NCI-H446 treated with DMSO at 0.1 percent for 48 hours (cell line): ENCODE results near the gene GRAMD2A.
"Not testable (repeated sequence)": the region's sequence is repeated elsewhere in the genome, so short reads cannot be mapped to it uniquely, and the experiment has no call there.

Experiments
- DNase-seq: peaks from one replicate; lab custom pipeline; 2025; lab: John Stamatoyannopoulos, UW

GRAMD2A gene

DNA sequence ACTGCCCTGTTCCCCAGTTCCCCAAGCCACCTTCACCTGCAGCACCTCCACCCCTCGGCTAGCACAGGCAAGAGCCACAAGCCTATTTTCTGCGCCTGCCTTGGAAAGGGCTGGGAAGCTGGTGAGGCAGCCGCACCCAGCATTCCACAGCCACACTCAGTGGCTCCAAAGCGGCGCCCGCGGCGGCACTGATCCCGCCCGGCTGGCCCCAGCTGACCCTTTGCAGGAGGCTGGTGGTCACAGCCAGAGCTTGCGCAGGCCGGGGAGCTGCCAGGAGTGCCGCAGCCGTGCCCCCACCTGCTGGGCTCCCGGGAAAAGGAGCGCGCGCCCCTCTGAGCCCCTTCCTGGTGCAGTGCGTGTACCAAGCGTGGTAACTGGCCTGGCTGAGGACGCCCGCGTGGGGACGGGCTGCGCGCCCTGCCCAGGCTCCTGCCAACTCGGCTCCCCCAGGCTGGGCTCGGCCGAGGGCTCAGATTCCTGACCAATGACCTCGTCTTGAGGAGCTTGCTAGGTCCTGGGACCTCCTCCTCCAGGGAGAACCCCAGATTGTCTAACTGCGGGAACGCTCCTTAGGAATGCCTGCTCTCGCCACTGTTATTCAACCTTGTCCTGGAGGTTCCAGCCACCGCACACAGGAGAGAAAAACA lies 13.3 kb downstream of the GRAMD2A start:
- no peak for DNase-seq

GRCh38 chr15:72183781-72184164 lies 13.8 kb downstream of the GRAMD2A start:
- DNase-seq = no peak

DNA sequence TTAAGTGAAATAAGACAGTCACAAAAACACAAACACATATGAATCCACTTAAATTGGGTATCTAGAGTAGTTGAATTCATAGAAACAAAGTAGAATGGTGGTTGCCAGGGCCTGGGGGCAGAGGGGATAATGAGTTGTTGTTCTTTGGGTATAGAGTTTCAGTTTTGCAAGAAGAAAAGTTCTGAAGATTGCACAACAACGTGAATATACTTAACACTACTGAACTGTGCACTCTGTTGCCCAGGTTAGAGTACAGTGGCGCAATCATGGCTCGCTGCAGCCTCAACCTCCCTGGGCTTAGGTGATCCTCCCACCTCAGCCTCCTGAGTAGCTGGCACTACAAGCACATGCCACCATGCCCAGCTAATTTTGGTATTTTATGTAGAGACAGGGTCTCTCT lies 14.9 kb downstream of the GRAMD2A start:
- no peak for DNase-seq

DNA sequence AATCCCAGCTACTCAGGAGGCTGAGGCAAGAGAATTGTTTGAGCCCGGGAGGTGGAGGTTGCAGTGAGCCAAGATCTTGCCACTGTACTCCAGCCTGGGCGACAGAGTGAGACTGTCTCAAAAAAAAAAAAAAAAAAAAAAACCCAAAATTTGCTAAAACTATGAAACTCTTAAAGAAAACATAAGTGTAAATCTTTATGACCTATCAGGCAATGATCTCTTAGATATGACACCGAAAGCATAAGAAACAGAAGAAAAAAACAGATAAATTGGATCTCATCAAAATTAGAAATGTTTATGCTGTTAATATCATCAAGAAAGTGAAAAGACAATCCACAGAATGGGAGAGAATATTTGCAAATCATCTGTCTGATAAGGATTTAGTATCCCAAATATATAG lies 15.3 kb downstream of the GRAMD2A start:
- no peak for DNase-seq

- no peak for DNase-seq
Measured at GRCh38 chr15:72180761-72181324, 16.7 kb downstream of the GRAMD2A start.

- DNase-seq = no peak
Measured at GRCh38 chr15:72179950-72180581, 17.5 kb downstream of the GRAMD2A start.

GRCh38 chr15:72178976-72179585 lies 18.5 kb downstream of the GRAMD2A start:
- no peak for DNase-seq

DNA sequence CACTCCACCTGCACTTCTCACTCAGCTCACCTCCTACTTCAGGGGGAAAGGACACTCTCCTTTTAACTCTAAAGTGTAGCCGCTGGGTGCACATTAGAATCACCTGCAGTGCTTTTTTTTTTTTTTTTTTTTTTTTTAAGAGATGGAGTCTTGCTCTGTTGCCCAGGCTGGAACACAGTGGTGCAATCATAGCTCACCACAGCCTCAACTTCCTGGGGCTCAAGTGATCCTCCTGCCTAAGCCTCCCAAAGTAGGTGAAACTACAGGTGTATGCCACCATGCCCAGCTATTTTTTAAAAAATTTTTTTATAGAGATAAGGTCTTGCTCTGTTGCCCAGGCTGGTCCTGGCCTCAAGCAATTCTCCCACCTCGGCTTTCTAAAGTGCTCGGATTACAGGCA lies 20.8 kb downstream of the GRAMD2A start:
- DNase-seq = no peak

GRCh38 chr15:72176159-72176558 lies 21.4 kb downstream of the GRAMD2A start:
- no peak for DNase-seq

GRCh38 chr15:72175186-72176044 lies 22.2 kb downstream of the GRAMD2A start:
- DNase-seq = no peak

DNA sequence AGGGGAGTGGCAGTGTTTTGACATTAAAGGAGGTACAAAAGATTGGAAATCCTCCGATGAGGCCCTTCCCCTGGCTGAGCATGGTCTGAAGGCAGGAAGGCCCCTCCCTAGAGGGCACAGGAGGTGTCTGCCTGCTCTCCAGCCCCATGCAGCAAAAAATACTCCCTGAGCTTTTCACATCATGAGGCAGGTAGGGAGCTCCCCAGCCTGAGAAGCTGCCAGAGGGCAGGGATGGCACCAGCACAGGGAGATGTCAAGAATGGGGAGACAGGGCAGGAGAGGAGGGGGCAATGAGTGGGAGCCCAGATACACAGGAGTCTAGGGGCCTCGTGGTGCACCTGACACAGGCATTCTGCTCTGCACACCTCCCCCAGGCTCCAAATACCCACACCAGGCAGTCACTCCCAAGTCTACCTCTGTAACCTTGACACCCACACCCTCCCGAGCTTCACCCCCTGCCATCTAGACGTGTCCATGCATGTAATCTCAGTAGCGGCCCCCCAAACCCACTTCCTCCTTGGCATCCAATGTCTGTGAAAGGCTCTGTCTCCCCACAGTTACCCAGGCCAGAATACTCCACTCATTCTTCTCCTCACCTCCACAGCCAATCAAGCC lies 22.9 kb downstream of the GRAMD2A start:
- no peak for DNase-seq

- DNase-seq = no peak
Measured at GRCh38 chr15:72173864-72174550, 23.6 kb downstream of the GRAMD2A start.

GRCh38 chr15:72173401-72173800 lies 24.2 kb downstream of the GRAMD2A start:
- DNase-seq = no peak

DNA sequence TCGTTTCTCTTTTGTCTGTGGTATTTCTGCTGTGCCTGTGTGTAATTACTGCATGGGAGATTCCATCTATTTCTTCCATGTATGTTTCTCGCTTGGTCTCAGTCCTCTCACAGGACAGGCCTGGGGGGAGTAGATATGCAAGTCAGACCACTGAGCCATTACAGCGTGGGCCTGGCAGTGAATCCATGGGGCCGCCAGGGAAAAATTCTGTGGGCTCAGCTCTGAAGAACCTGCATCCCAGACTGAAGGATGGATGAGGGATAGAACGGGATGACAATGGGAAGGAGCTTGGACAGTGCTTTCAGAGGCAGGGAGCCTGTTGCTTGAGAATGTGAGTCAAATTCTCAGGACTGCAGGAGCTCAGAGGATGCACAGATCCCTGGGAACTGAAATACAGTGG lies 24.8 kb downstream of the GRAMD2A start:
- DNase-seq = no peak

GRCh38 chr15:72171978-72172377 lies 25.6 kb downstream of the GRAMD2A start:
- not testable (repeated sequence) for DNase-seq

DNA sequence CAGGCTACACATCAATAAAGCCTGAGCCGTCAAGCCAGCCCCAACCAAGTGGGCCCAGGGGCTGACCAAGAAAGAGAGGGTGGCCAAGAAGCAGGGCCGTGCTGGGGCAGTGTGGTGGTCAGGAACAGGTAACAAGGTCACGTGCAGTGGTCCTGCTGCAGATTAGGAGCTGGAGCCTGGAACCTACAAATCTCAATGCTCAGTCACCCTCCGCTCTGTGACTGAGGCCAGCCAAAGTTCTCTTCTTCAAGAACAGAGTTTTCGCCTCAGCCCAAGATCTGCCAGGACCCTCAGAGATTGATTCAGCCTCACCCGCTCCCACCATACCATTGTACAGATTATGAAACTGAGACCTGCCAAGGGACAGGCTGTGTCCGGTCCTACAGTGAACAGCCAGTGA lies 26.9 kb downstream of the GRAMD2A start:
- DNase-seq = no peak

GRCh38 chr15:72169921-72170611 lies 27.5 kb downstream of the GRAMD2A start:
- no peak for DNase-seq

GRCh38 chr15:72169236-72169920 lies 28.2 kb downstream of the GRAMD2A start:
- DNase-seq = no peak

GRCh38 chr15:72168808-72169190 lies 28.8 kb downstream of the GRAMD2A start:
- no peak for DNase-seq
